ENCODE results near the gene MACF1.
"Not testable (repeated sequence)": the region's sequence is repeated elsewhere in the genome, so short reads cannot be mapped to it uniquely, and the experiment has no call there.

- not testable (repeated sequence) for TF ChIP-seq CTCF, POLR2A (IDR thresholded peaks at IDR 0.05)
Observed at GRCh38 chr1:39496520-39496919, 292.0 kb downstream of the MACF1 start.

Measured in breast epithelium (tissue), 3 donors.